H1 (cell line): ENCODE data around the gene TAF6. TPM values are rescaled to one million over a fixed set of nuclear protein-coding genes. Genes with fewer than 3 reads are reported as not detected.

Source experiments
- CTCF ChIA-PET: fragments of 300-600 bp; sonication (Branson Sonifier 250); formaldehyde crosslinking; loops from one replicate; lab custom pipeline; 2021; ENCODE audit not compliant: partially characterized antibody; lab: Charles Lee
- POLR2A ChIA-PET: fragments of 300-600 bp; sonication (Branson Sonifier 250); formaldehyde crosslinking; loops from one replicate; lab custom pipeline; 2021; ENCODE audit warnings: inconsistent platforms; ENCODE audit not compliant: partially characterized antibody; lab: Charles Lee
- DNase-seq, 2 experiments: peaks; one replicate each; pipeline versions ENCODE4 v3.0.0 to v3.0.0-alpha.2; 2010 to 2022; ENCODE audit warnings: low spot score in 2 of 2, low read depth in 1 of 2, mixed read lengths in 1 of 2
- FAIRE-seq: peaks from 2 replicates; lab custom pipeline; 2011; peaks lifted over from hg19 to GRCh38; lab: Jason Lieb, UNC
- H2AFZ ChIP-seq: 2 replicates; pipeline ENCODE4 v1.8.1; 2012; ENCODE audit warnings: low read length, inconsistent platforms
- H2AK5ac ChIP-seq: 2 replicates; pipeline ENCODE4 v1.6.1; 2013; ENCODE audit warnings: low read depth, low read length
- H2BK120ac ChIP-seq: replicated peaks from 2 replicates; pipeline ENCODE3; 2013; ENCODE audit warnings: low read depth, low read length, inconsistent platforms
- H2BK12ac ChIP-seq: 2 replicates; pipeline ENCODE4 v1.6.1; 2013; ENCODE audit warnings: low read depth, low read length
- H2BK15ac ChIP-seq: 2 replicates; pipeline ENCODE4 v1.6.1; 2013; ENCODE audit warnings: low read length
- H2BK20ac ChIP-seq: 2 replicates; pipeline ENCODE4 v1.6.1; 2013; ENCODE audit warnings: low read length
- H2BK5ac ChIP-seq: 2 replicates; pipeline ENCODE4 v1.6.1; 2013; ENCODE audit warnings: low read depth, low read length
- H3K14ac ChIP-seq: 2 replicates; pipeline ENCODE4 v1.6.1; 2013; ENCODE audit warnings: inconsistent platforms; ENCODE audit not compliant: insufficient read length
- H3K18ac ChIP-seq: 2 replicates; pipeline ENCODE4 v1.6.1; 2013; ENCODE audit warnings: low read length; ENCODE audit errors: extremely low read depth
- H3K23ac ChIP-seq: 2 replicates; pipeline ENCODE4 v1.6.1; 2013; ENCODE audit warnings: inconsistent platforms; ENCODE audit not compliant: insufficient read length
- H3K23me2 ChIP-seq: 2 replicates; pipeline ENCODE4 v1.6.1; 2013; ENCODE audit warnings: low read depth, low read length
- H3K27ac ChIP-seq: 2 replicates; pipeline ENCODE4 v1.6.1; 2011; ENCODE audit warnings: low read depth, low read length, inconsistent platforms
- H3K27me3 ChIP-seq, 4 experiments: replicated peaks in 1 of 4; 1 replicate in 1 of 4; 2 replicates in 3 of 4; pipeline versions ENCODE4 v1.6.1 to v1.8.1; 2011 to 2013; ENCODE audit warnings: low read length in 3 of 4, mild to moderate bottlenecking in 3 of 4, inconsistent platforms in 2 of 4, mixed read lengths in 2 of 4, moderate library complexity in 1 of 4; ENCODE audit not compliant: control insufficient read depth in 3 of 4, insufficient read depth in 3 of 4; ENCODE audit errors: extremely low read depth in 1 of 4
- H3K36me3 ChIP-seq, 4 experiments: 2 replicates each; pipeline versions ENCODE4 v1.6.1 to v1.8.1; 2011 to 2013; ENCODE audit warnings: mild to moderate bottlenecking in 4 of 4, low read length in 3 of 4, moderate library complexity in 2 of 4, control low read depth in 1 of 4, inconsistent platforms in 1 of 4; ENCODE audit not compliant: insufficient read depth in 4 of 4, control insufficient read depth in 2 of 4
- H3K4ac ChIP-seq: replicated peaks from 2 replicates; pipeline ENCODE3; 2013; ENCODE audit warnings: low read length, low read depth, mixed read lengths, inconsistent platforms; ENCODE audit not compliant: insufficient read length
- H3K4me1 ChIP-seq, 4 experiments: replicated peaks in 1 of 4; 1 replicate in 1 of 4; 2 replicates in 3 of 4; pipeline versions ENCODE4 v1.6.1 to v1.8.1; 2011 to 2013; ENCODE audit warnings: low read length in 3 of 4, inconsistent platforms in 2 of 4, mixed read lengths in 1 of 4; ENCODE audit not compliant: insufficient read depth in 4 of 4, control insufficient read depth in 3 of 4
- H3K4me2 ChIP-seq, 2 experiments: 2 replicates each; pipeline versions ENCODE4 v1.6.1 to v1.8.1; 2011 to 2013; ENCODE audit warnings: low read depth in 2 of 2, low read length in 2 of 2, control low read depth in 1 of 2, inconsistent platforms in 1 of 2, mild to moderate bottlenecking in 1 of 2; ENCODE audit not compliant: insufficient read depth in 1 of 2
- H3K4me3 ChIP-seq, 4 experiments: fragments of 200-600, 300-600 bp in 1 of 4; sonication (generic), shearing (Covaris generic), sonication (Bioruptor Twin) in 1 of 4; 2 replicates each; pipeline versions ENCODE4 v1.5.1 to v1.8.1; 2011 to 2016; ENCODE audit warnings: low read length in 4 of 4, low read depth in 3 of 4, control low read depth in 2 of 4, inconsistent platforms in 2 of 4, mild to moderate bottlenecking in 2 of 4, mixed read lengths in 1 of 4, moderate library complexity in 1 of 4; ENCODE audit not compliant: insufficient read depth in 2 of 4; ENCODE audit errors: extremely low read depth in 1 of 4
- H3K56ac ChIP-seq: replicated peaks from 2 replicates; pipeline ENCODE3; 2013; ENCODE audit warnings: low read depth, mild to moderate bottlenecking, mixed read lengths, low read length, inconsistent platforms; ENCODE audit not compliant: insufficient read length
- H3K79me1 ChIP-seq: 2 replicates; pipeline ENCODE4 v1.6.1; 2013; ENCODE audit warnings: low read depth, low read length, control low read depth
- H3K79me2 ChIP-seq, 2 experiments: 2 replicates each; pipeline versions ENCODE4 v1.6.1 to v1.8.1; 2012 to 2013; ENCODE audit warnings: low read length in 2 of 2, mild to moderate bottlenecking in 2 of 2, inconsistent platforms in 1 of 2; ENCODE audit not compliant: insufficient read depth in 2 of 2, control insufficient read depth in 1 of 2
- H3K9ac ChIP-seq, 4 experiments: replicated peaks in 1 of 4; 1 replicate in 1 of 4; 2 replicates in 3 of 4; pipeline versions ENCODE4 v1.6.1 to v1.8.1; 2011 to 2013; ENCODE audit warnings: low read depth in 3 of 4, low read length in 3 of 4, control low read depth in 2 of 4, mild to moderate bottlenecking in 2 of 4, moderate library complexity in 2 of 4, inconsistent platforms in 1 of 4; ENCODE audit errors: extremely low read depth in 1 of 4
- H3K9me3 ChIP-seq, 2 experiments: 2 replicates each; pipeline versions ENCODE4 v1.6.1 to v1.8.1; 2012 to 2013; ENCODE audit warnings: mild to moderate bottlenecking in 2 of 2, moderate library complexity in 2 of 2, control low read depth in 1 of 2, inconsistent platforms in 1 of 2, low read depth in 1 of 2, low read length in 1 of 2, mixed read lengths in 1 of 2; ENCODE audit not compliant: insufficient read depth in 2 of 2
- H4K20me1 ChIP-seq, 2 experiments: replicated peaks in 1 of 2; 2 replicates each; pipeline versions ENCODE3 to v1.8.1; 2011 to 2013; ENCODE audit warnings: inconsistent platforms in 2 of 2, low read length in 2 of 2, mild to moderate bottlenecking in 1 of 2; ENCODE audit not compliant: insufficient read depth in 2 of 2, control insufficient read depth in 1 of 2
- H4K5ac ChIP-seq: 2 replicates; pipeline ENCODE4 v1.6.1; 2013; ENCODE audit warnings: low read length, low read depth, mixed read lengths, inconsistent platforms; ENCODE audit not compliant: insufficient read length
- H4K8ac ChIP-seq: 2 replicates; pipeline ENCODE4 v1.8.0; 2013; ENCODE audit warnings: mild to moderate bottlenecking, moderate library complexity, low read length, inconsistent platforms; ENCODE audit not compliant: insufficient read depth; ENCODE audit errors: extremely low read depth
- H4K91ac ChIP-seq: replicated peaks from 2 replicates; pipeline ENCODE3; 2013; ENCODE audit warnings: low read length, mixed read lengths, inconsistent platforms; ENCODE audit not compliant: insufficient read length
- CTCF ChIP-seq, 3 experiments: IDR thresholded peaks; 1 replicate in 2 of 3; 2 replicates in 1 of 3; pipeline versions ENCODE4 v1.5.1 to v1.6.1; 2011; ENCODE audit warnings: low read length in 3 of 3, mild to moderate bottlenecking in 3 of 3, inconsistent platforms in 2 of 3, low read depth in 1 of 3, moderate library complexity in 1 of 3; ENCODE audit not compliant: insufficient read depth in 1 of 3; ENCODE audit errors: control extremely low read depth in 1 of 3
- POLR2A ChIP-seq, 2 experiments: IDR thresholded peaks; 1 replicate in 1 of 2; 2 replicates in 1 of 2; pipeline ENCODE4 v1.6.1; 2011; ENCODE audit warnings: low read depth in 2 of 2, low read length in 2 of 2, mild to moderate bottlenecking in 2 of 2; ENCODE audit errors: control extremely low read depth in 1 of 2
- SP2 ChIP-seq: IDR thresholded peaks from 2 replicates; pipeline ENCODE4 v1.6.1; 2012; ENCODE audit warnings: mild to moderate bottlenecking, low read length, inconsistent platforms
- WGBS, 2 experiments: shearing (Covaris generic) in 1 of 2; methylation state at CpG; one replicate each; pipeline versions ENCODE4 v1.1.6 to v1.1.7; 2013 to 2015; ENCODE audit warnings: low lambda C conversion rate in 2 of 2, mixed read lengths in 2 of 2, inconsistent platforms in 1 of 2, low coverage in 1 of 2, missing lambda C conversion rate in 1 of 2; ENCODE audit not compliant: insufficient replicate concordance in 2 of 2, insufficient coverage in 1 of 2, insufficient read length in 1 of 2; ENCODE audit errors: extremely low coverage in 1 of 2, missing lambda C conversion rate in 1 of 2; 5-methylcytosine and 5-hydroxymethylcytosine counted together
- polyA plus RNA-seq, 7 experiments: library from polyadenylated mRNA; depleted of rRNA in 3 of 7; stranded (reverse) in 5 of 7; unstranded in 2 of 7; fragments of >200 nt in 5 of 7; fragments of 200-250 nt in 2 of 7; gene quantifications; 1 replicate in 5 of 7; 2 replicates in 1 of 7; 4 replicates in 1 of 7; pipeline versions ENCODE4 v1.2.1 to v1.2.3, GENCODE V29; 2011 to 2013; ENCODE audit warnings: missing spikeins in 2 of 7, mixed read lengths in 2 of 7
- total RNA-seq: library from RNA; stranded (reverse); fragmentation: NEBNext Ultra II Directional; extraction: Animal tissue kit (Norgen Biotek cat#: 25700); gene quantifications from 2 replicates; pipeline ENCODE4 v1.2.1, GENCODE V29; 2021

Gene TAF6
- total and polyA plus RNA-seq, 2 of the 8 experiments (the other 6 are each of a cell fraction or from before 2014, with no cell fraction given), result 66.7 to 101 TPM

GRCh38 chr7:100061518-100062193 lies 57.5 kb downstream of the TAF6 start:
- no peak overlapping the region for H4K91ac ChIP-seq
- H3K18ac ChIP-seq, result no peak overlapping the region
- no peak overlapping the region for H2BK5ac ChIP-seq
- H3K4ac ChIP-seq, result no peak overlapping the region
- TF ChIP-seq CTCF (IDR thresholded peaks at IDR 0.05; ENCODE audit: control extremely low read depth in 1 of 3, insufficient read depth in 1 of 3, low read depth in 1 of 3, low read length in 3 of 3) (no peak), POLR2A (IDR thresholded peaks at IDR 0.05; ENCODE audit: control extremely low read depth in 1 of 2, low read depth in 2 of 2, low read length in 2 of 2) (no peak), SP2 (no peak)
- no peaks in the 10 kb centered on the region for H3K9me3 ChIP-seq
- CTCF ChIA-PET, result interaction anchor here (0.7 to 1.7 kb wide), 4 partner anchors 9 to 72 kb away, joined by 3 to 7 read pairs (median 4); no protein-coding TSS in a partner anchor
- H2BK12ac ChIP-seq, result no peak overlapping the region
- no peak overlapping the region for H3K23ac ChIP-seq
- no peak overlapping the region for H3K4me2 ChIP-seq
- no peak overlapping the region for H2BK20ac ChIP-seq
- WGBS, 2 experiments, result 89% methylated on average over 11 of the region's 11 CpGs; no CpG with 5 or more reads in 1 of the 2 experiments
- no peaks in the 10 kb centered on the region; a peak in 1 of 4 replicates for H3K79me2 ChIP-seq
- H2AFZ ChIP-seq, result no peak overlapping the region
- H3K14ac ChIP-seq, result no peak overlapping the region
- H2BK120ac ChIP-seq, result no peak overlapping the region
- H3K9ac ChIP-seq, result no peak overlapping the region
- no peak overlapping the region for H2BK15ac ChIP-seq
- peaks cover 22 to 62% (median 46%) of the 10 kb centered on the region in 4 experiments for H3K36me3 ChIP-seq
- H3K4me1 ChIP-seq, result no peaks in the 10 kb centered on the region
- H2AK5ac ChIP-seq, result no peak overlapping the region
- H3K27me3 ChIP-seq, result no peaks in the 10 kb centered on the region
- H4K20me1 ChIP-seq, result peaks cover 0 to 2% of the 10 kb centered on the region in 2 experiments
- no peak overlapping the region for H3K4me3 ChIP-seq
- H3K23me2 ChIP-seq, result no peaks in the 10 kb centered on the region
- no peak for FAIRE-seq
- H3K79me1 ChIP-seq, result no peaks in the 10 kb centered on the region
- no peak overlapping the region for H4K5ac ChIP-seq
- H3K27ac ChIP-seq, result no peak overlapping the region
- H3K56ac ChIP-seq, result no peak overlapping the region
- no peak overlapping the region for H4K8ac ChIP-seq
- no peak for DNase-seq
- POLR2A ChIA-PET, result interaction anchor here (0.6 to 18.6 kb wide), 6 partner anchors 10 to 115 kb away, joined by 3 to 294 read pairs (median 4); partner anchors contain the start of gene ZNF3
